ENCODE results near the gene LRTM1.

Gene LRTM1

GRCh38 chr3:54889731-54890130 lies 38.1 kb downstream of the LRTM1 start:
- DNase-seq, result no peak

DNA sequence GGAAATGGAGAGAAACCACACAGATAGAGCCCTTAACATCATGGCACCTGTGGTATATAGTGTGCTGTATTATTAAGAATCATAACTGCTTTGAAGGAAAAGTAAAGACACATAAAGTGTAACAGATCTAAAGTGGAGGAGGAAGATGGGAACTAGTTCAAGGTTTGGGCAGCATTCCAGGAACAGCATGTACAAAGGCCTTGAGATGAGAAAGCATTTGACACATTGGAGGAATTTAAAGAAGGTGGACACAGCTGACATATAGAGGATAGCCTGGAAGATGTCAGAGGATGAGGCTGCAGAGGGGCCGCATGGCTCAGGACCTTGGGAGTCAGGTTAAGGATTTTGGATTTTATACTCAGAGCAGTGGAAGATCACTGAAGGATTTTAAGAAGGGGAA lies 39.0 kb downstream of the LRTM1 start:
- DNase-seq, result no peak

DNA sequence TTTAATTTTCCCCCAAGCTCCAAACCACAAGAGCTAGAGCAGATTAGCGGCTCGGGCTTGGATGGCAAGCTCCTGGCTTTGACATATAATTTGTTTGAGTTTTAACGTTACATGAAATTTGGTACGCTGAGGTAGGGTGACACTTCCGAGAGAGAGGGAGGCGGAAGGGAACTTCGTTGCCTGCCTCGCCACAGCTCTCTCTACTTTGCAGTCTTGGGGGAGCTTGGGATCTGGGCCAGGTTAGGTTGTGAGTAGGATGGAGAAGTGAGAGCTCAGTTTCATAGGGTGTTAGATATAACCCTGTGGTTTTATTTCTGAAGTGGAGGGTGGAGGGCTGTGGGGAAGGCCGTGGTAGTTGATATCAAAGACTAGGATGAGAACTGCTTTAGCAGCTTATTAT lies 39.7 kb downstream of the LRTM1 start:
- DNase-seq, result no peak

DNA sequence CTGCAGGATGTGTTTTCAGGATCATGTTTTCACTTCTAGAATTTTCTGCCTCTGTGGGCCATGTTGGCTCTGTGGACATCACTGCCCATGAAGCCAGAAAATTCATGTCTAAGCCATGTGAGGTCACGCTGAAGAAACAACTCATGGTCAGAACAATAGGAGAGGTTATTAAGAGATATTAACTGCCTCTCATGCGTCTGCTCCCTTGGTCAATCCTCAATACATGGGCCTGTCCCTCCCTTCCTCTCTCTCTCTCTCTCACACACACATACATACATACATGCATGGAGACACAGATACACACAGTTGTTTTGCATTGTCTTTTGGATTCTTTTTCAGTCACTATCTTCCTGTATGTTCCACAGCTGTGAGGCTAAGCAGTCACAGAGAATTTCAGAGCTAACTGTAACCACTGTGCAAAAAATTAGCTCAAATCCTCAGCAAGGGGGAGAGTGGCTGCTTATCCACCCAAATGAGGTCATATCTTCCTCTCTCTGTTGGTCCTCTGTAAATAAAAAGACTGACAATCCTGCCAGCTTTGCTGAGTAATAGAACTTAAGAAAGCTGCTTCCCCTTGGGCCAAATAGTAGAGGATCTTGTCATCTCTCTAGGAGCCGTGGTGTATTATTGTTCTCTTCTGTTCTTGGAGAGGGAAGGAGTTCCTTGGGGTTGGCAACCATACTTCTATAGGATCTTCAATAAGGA lies 45.6 kb downstream of the LRTM1 start:
- no peak for DNase-seq

DNA sequence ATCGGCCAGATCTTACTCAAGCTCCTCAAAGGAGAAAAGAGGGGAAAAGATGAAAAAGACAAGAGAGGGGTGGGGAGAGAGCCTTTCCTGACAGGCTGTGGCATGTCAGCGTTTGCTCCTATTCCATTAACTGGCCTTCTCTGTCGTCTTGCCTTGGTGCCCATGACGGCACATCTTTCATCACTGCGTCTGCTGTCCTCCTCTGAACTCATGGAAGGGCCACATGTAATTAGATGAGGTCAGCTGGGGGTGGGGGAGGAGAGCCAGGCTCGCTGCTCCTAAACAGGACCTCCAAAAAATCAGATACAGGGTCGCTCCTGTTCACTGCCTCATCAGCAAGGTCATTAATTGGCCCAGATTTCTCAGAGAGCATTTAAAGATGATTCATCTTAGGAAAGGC lies 49.7 kb downstream of the LRTM1 start:
- DNase-seq, result no peak

GRCh38 chr3:54877730-54878129 lies 50.1 kb downstream of the LRTM1 start:
- no peak for DNase-seq

GRCh38 chr3:54876694-54877093 lies 51.2 kb downstream of the LRTM1 start:
- DNase-seq, result no peak

DNA sequence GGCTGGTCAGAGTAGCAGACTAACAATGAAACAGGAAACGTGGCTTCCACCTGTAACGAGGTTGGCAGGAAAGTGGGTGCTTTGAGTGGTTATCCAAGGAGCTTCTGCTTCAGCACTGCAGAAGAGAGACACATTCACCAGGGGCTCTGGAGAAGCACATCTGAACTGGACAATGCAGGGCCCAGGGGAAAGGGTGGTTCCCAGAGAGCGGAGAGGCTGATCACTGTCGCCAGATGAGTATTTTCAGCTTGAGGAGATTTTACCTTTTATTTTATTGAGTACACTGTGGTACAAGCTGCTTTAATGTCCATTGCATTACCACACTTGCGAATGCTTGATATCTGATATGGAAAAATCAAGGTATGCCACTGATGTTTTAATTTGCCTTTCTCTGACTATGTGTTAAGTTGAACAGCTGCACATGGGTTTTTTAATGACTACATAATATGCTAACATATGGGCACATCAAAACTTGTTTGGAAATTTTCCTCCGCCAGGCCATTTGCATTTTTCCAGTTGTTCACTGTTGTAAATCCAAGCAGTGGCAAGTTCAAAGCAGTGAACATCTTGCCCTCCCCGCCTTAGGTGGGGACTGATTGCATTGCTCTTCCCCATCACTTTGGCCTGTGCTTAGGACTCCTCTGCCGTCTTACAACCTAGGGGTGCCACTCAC lies 52.1 kb downstream of the LRTM1 start:
- DNase-seq, result no peak

DNA sequence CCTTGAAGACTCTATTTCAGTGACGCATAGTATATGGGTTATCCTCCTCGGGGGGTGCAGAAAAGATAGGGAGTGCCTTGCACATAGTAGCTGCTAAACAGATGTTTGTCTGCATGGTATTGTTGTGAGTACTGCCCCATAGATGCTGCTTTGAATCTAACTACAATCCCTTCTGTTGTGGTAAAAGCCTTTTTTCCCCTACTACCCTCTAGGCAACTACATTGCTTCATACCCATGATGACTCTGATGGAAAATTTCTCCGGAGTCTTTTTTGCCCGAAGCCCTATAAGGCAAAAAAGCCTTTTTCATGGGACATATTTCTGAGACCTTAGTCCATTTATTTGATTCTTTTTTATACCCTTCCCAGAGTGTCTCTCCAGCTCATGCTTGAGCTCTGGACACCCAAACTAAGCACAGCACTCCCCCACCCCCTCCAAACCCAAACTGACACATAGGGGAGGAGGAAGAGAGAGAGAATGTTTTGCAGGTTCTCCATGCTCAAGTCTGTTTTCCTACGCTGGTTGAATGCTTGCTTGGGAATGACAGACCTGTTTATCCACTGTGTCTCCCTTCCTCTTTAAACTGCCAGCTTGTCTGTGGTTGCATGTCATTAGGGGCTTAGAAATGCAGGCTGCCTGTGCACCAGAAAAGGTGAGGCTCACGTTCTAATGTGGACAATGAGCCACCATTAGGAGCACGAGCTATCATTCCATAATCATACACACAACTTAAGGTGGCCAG lies 52.9 kb downstream of the LRTM1 start:
- DNase-seq, result no peak

- DNase-seq, result no peak
Measured at GRCh38 chr3:54873059-54874010, 54.5 kb downstream of the LRTM1 start.

- no peak for DNase-seq
Measured at GRCh38 chr3:54871867-54872266, 56.0 kb downstream of the LRTM1 start.

GRCh38 chr3:54870423-54870822 lies 57.4 kb downstream of the LRTM1 start:
- DNase-seq, result no peak

All from Kasumi-1 (cell line).